ENCODE data around the gene DAPK2. TPM values are rescaled to one million over a fixed set of nuclear protein-coding genes. Genes with fewer than 3 reads are reported as not detected.
A peak's percentile ranks its signal among the peaks of the same experiment; 100 is the strongest.

DAPK2 gene
- total RNA-seq, 2 experiments from 2014 or later = 13.4 to 17.6 TPM

GRCh38 chr15:63943829-63944680 lies 102.2 kb downstream of the DAPK2 start:
- Mint-ChIP-seq H3K27ac (no peak overlapping the region), H3K36me3 (no peaks in the 10 kb centered on the region), H3K4me3 (no peak overlapping the region), H3K4me1 (peaks cover 25% of the 10 kb centered on the region), H3K9me3 (peaks cover 1% of the 10 kb centered on the region), H3K27me3 (no peaks in the 10 kb centered on the region)
- DNase-seq (no peak), ATAC-seq (ENCODE audit: low read depth) (no peak)
- POLR2A ChIA-PET = interaction anchor here (1.7 kb wide), 1 partner anchor 27 kb away, joined by 8 read pairs; no protein-coding TSS in a partner anchor

- POLR2A ChIA-PET = no interaction called here
- H3K4me3 Mint-ChIP-seq = no peak overlapping the region
- no peak for DNase-seq
- H3K27ac Mint-ChIP-seq = peak overlapping the region; percentile 11
- peaks cover 1% of the 10 kb centered on the region for H3K9me3 Mint-ChIP-seq
- no peaks in the 10 kb centered on the region for H3K36me3 Mint-ChIP-seq
- no peak for ATAC-seq (ENCODE audit: low read depth)
- no peaks in the 10 kb centered on the region for H3K27me3 Mint-ChIP-seq
- peaks cover 33% of the 10 kb centered on the region for H3K4me1 Mint-ChIP-seq
These were observed 103.6 kb downstream of the DAPK2 start for GRCh38 chr15:63942486-63943365.

DNA sequence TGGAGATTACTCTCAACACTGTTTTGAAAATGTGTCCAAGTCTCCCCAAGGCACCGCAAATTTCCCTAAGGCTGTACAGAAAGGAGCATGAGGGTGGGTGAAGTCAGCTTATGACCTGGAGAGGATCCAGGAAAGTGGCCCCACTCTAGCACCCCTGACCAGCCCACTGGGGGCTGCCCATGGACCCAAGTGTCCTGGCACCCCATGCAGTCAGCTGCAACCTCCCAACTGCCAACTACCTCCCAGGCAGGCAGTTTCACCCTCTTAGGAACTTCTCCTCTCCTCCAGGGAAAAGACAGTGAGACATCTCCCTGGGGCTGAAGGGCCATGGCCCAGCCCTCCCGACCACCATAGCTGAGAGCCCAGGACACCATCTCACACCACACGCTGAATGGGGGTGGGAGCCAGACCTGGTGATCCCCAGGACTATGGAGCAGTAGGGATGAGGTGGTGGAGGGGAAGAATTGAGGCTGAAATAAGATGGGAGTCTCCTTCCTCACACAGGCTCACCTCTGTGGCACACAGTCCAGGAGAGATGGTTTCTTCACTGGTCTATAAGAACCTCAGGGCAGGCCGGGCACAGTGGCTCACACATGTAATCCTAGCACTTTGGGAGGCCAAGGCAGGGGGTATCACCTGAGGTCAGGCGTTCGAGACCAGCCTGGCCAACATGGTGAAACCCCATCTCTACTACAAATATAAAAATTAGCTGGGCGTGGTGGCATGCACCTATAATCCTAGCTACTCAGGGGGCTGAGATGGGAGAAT lies 104.4 kb downstream of the DAPK2 start:
- H3K27me3 Mint-ChIP-seq = no peaks in the 10 kb centered on the region
- no peak overlapping the region for H3K4me3 Mint-ChIP-seq
- ATAC-seq (ENCODE audit: low read depth) = no peak
- POLR2A ChIA-PET = no interaction called here
- no peak for DNase-seq
- peaks cover 3% of the 10 kb centered on the region for H3K36me3 Mint-ChIP-seq
- peaks cover 36% of the 10 kb centered on the region for H3K4me1 Mint-ChIP-seq
- peaks cover 1% of the 10 kb centered on the region for H3K9me3 Mint-ChIP-seq
- no peak overlapping the region for H3K27ac Mint-ChIP-seq

DNA sequence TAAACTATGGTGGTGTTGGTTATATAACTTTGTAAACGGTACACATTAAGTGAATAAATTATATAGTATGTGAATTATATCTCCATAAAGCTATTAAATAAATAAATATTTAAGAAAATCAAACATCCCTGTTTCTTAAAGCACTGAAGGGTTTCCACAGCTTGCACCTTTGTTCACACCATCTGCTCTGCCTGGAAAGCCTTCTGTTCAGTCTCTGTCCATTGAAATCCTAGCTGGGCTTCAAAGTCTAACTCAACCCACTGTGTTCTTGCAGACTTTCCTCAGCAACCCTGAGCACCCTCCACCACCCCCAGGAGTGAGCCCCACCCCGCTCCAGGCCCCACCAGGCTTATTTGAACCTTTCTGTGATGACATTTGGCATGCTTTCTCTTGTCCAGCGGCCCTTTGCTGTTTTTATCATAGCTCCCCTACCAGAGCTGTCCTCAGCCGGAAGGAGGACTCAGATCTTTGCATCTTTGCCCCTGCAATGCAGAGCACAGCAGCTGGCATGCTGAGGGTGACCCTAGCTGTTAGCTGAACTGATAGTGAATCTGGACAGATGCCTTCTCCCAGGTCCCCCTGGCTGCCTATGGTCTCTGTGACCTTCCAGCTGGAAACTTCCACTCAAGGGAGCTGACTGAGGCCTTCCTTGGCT lies 105.2 kb downstream of the DAPK2 start:
- DNase-seq (no peak), ATAC-seq (ENCODE audit: low read depth) (no peak)
- H3K4me1 Mint-ChIP-seq = peaks cover 36% of the 10 kb centered on the region
- POLR2A ChIA-PET = no interaction called here
- peaks cover 1% of the 10 kb centered on the region for H3K9me3 Mint-ChIP-seq
- no peaks in the 10 kb centered on the region for H3K27me3 Mint-ChIP-seq
- H3K4me3 Mint-ChIP-seq = no peak overlapping the region
- H3K27ac Mint-ChIP-seq = peak overlapping the region; percentile 44
- peaks cover 3% of the 10 kb centered on the region for H3K36me3 Mint-ChIP-seq

DNA sequence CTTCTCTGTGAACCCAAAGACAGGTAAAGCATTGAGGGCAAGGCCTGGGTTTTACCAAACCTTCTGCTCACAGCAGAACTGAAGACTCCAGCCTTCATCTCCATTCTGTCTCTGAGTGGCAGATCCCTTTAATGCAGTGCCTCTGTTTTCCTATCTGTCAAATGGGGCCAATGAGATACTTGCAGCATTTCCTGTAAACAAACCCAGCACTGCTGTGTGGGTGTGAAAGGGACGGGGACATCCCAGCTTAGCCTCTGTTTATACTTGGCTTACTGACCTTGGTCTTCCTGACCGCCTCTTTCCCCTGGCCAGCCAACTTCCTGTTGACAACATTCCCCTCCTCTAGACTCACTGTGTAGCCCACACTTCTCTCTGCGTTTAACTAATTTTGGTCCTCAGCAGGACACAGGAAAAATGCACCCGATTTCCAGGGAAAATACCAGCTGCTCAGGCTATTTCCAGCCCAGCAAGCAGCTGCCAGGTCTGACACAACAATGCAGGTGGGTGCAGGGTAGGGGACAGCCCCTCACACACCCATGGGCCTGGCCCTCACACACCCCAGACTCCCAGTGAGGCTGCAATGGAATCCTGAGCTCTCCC lies 106.7 kb downstream of the DAPK2 start:
- DNase-seq = no peak
- Mint-ChIP-seq H3K36me3 (peaks cover 3% of the 10 kb centered on the region), H3K9me3 (peaks cover 1% of the 10 kb centered on the region), H3K27ac (peak overlapping the region; percentile 86), H3K27me3 (no peaks in the 10 kb centered on the region), H3K4me3 (peak overlapping the region; percentile 20), H3K4me1 (peaks cover 34% of the 10 kb centered on the region)
- peak; percentile 8 for ATAC-seq (ENCODE audit: low read depth)
- POLR2A ChIA-PET = no interaction called here

DNA sequence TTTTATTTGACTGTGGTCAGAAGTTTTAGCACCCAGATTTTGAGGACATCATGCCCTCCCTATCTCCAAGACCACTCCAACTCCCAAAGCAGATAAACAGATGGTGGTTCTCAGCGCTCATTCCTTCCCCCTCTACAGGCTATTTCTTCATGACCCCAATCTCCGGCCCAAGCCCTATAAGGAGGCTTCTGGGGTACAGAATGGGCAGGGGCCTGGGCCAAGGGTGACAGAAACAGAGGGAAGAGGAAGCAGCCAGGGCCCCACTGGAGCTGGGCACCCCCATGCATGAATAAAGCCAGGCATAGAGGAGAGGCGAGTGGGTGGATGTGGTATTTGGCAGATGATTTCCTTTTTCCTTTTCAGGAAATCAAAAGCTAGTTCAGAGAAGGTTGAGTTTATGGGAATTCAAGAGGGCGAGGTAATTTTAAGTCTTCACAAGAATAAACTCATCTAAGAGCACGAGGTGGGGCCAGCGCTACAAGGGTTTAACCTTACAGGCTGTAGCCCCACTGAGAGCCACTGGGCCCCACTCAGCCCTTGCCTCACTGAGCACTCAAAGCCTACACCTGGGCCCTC lies 107.7 kb downstream of the DAPK2 start:
- H3K36me3 Mint-ChIP-seq = peaks cover 3% of the 10 kb centered on the region
- POLR2A ChIA-PET = no interaction called here
- H3K4me3 Mint-ChIP-seq = peak overlapping the region; percentile 20
- H3K4me1 Mint-ChIP-seq = peaks cover 34% of the 10 kb centered on the region
- peak overlapping the region; percentile 86 for H3K27ac Mint-ChIP-seq
- DNase-seq (no peak), ATAC-seq (ENCODE audit: low read depth) (peak; percentile 38)
- no peaks in the 10 kb centered on the region for H3K27me3 Mint-ChIP-seq
- peaks cover 1% of the 10 kb centered on the region for H3K9me3 Mint-ChIP-seq

DNA sequence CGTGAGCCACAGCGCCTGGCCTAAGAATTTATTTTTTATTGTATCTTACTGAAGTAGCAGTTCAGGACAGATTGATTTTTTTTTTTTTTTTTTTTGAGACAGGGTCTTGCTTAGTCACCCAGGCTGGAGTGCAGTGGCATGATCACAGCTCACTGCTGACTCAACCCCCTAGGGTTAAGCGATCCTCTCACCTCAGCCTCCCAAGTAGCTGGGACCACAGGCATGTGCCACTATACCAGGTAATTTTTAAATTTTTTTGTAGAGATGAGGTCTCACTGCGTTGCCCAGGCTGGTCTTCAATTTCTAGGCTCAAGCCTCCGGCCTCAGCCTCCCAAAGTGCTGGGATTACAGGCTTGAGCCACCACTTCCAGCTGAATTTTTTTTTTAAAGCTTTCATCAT lies 112.8 kb downstream of the DAPK2 start:
- H3K4me1 Mint-ChIP-seq = peaks cover 19% of the 10 kb centered on the region
- H3K9me3 Mint-ChIP-seq = no peaks in the 10 kb centered on the region
- peaks cover 3% of the 10 kb centered on the region for H3K36me3 Mint-ChIP-seq
- no peak overlapping the region for H3K27ac Mint-ChIP-seq
- no peak for DNase-seq
- ATAC-seq (ENCODE audit: low read depth) = no peak
- H3K27me3 Mint-ChIP-seq = peaks cover 2% of the 10 kb centered on the region
- no peak overlapping the region for H3K4me3 Mint-ChIP-seq
- POLR2A ChIA-PET = interaction anchor here (0.7 to 1.1 kb wide), 3 partner anchors 13 to 39 kb away, joined by 3 to 5 read pairs (median 5); no protein-coding TSS in a partner anchor

GRCh38 chr15:63931556-63931955 lies 114.7 kb downstream of the DAPK2 start:
- Mint-ChIP-seq H3K4me1 (peaks cover 12% of the 10 kb centered on the region), H3K4me3 (no peak overlapping the region), H3K36me3 (no peaks in the 10 kb centered on the region), H3K27me3 (peaks cover 4% of the 10 kb centered on the region), H3K27ac (no peak overlapping the region), H3K9me3 (no peaks in the 10 kb centered on the region)
- DNase-seq (no peak), ATAC-seq (ENCODE audit: low read depth) (no peak)
- POLR2A ChIA-PET = no interaction called here

DNA sequence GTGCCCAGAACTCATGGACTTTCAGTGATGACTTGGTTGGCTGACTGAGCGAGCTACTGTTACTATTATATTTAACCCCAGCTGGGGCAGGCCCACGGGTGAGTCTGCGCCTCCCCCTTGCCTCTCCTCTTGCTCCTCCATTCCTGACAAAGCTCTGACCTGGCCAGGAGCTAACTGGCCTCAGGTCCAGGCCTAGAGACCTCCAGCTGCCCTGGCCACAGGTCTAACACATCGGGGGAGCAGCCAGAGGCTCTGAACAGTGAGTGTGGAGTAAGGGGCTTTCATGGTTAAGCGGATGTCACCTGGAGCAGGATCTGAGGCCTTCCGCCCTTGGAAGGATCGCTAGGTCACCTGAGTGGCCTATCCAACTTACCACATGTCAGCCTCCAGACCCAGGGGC lies 116.3 kb downstream of the DAPK2 start:
- ATAC-seq (ENCODE audit: low read depth) (no peak), DNase-seq (no peak)
- Mint-ChIP-seq H3K27me3 (peaks cover 4% of the 10 kb centered on the region), H3K4me1 (peaks cover 8% of the 10 kb centered on the region), H3K4me3 (no peak overlapping the region), H3K9me3 (no peaks in the 10 kb centered on the region), H3K27ac (no peak overlapping the region), H3K36me3 (no peaks in the 10 kb centered on the region)
- POLR2A ChIA-PET = interaction anchor here (0.8 kb wide), 1 partner anchor 41 kb away, joined by 3 read pairs; no protein-coding TSS in a partner anchor

DNA sequence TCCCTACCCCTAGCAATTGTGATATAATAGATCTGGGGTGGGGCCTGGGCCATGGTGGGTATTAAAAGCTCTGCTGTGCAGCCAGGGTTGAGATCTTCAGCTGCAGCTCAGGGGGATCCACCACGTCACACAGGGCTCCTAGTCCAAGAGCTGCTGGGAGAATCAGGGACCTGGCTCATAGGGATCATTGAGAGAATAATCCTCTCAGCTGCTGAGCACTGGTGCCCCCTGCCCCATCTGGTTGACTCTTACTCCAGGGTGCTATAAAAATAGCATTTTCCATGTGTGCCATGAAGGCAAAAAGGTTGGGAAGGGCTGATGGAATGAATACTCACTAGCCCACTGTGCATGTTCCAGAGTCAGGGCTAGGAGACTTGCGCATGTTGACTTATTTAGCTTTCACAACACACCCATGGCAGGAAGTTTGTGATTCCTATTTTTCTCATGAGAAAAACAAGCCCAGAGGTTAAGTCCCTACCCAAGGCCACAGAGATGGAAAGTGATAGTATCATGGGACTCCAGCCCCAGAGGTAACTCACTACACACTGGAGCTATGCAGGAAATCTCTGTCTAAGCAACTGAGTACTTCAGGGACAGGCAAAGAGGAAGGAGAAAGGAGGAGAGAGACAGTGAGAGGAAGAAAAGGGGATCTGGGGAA lies 118.0 kb downstream of the DAPK2 start:
- Mint-ChIP-seq H3K4me1 (peaks cover 12% of the 10 kb centered on the region), H3K27me3 (peaks cover 4% of the 10 kb centered on the region), H3K9me3 (no peaks in the 10 kb centered on the region), H3K27ac (no peak overlapping the region), H3K36me3 (no peaks in the 10 kb centered on the region), H3K4me3 (no peak overlapping the region)
- POLR2A ChIA-PET = no interaction called here
- DNase-seq (no peak), ATAC-seq (ENCODE audit: low read depth) (no peak)

- no peak for DNase-seq
- H3K4me3 Mint-ChIP-seq = no peak overlapping the region
- no peak for ATAC-seq (ENCODE audit: low read depth)
- H3K27ac Mint-ChIP-seq = no peak overlapping the region
- peaks cover 2% of the 10 kb centered on the region for H3K27me3 Mint-ChIP-seq
- H3K9me3 Mint-ChIP-seq = no peaks in the 10 kb centered on the region
- H3K4me1 Mint-ChIP-seq = peaks cover 14% of the 10 kb centered on the region
- no peaks in the 10 kb centered on the region for H3K36me3 Mint-ChIP-seq
- POLR2A ChIA-PET = no interaction called here
These were observed 122.0 kb downstream of the DAPK2 start for GRCh38 chr15:63923993-63924950.
